GM19043 (cell line): ENCODE results near the gene RPL10A.
A peak's percentile ranks its signal among the peaks of the same experiment; 100 is the strongest.

Experiments used
- ATAC-seq: cut with Tn5 transposase; IDR thresholded peaks from one replicate; pipeline ENCODE4 v1.9.1; 2021; ENCODE audit warnings: low read depth; ENCODE audit not compliant: unreplicated experiment

RPL10A gene

GRCh38 chr6:35445691-35446090, 22.5 kb upstream of the RPL10A start:
- no peak for ATAC-seq

DNA sequence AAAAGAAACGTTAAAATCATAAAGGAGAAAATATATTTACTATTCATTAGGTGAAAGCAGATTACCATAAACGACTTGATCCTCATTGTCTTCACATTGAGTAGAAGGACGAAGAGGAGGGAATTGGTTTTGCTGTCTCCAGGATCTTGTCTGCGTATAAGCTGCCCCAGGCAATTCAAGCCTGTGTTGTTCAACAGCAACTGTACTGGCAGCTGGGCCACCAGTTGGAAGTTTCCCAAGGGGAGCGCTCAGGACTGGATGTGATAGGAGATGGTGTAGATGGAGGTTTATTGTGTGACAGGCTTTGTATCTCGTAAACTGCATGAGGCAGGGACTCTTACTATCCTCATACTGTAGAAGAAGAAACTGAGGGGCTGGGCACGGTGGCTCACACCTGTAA, 20.0 kb upstream of the RPL10A start:
- no peak for ATAC-seq

- no peak for ATAC-seq
Observed at GRCh38 chr6:35449287-35449881, 18.8 kb upstream of the RPL10A start.

- no peak for ATAC-seq
Observed at GRCh38 chr6:35451354-35452182, 16.6 kb upstream of the RPL10A start.

GRCh38 chr6:35452183-35453090, 15.8 kb upstream of the RPL10A start, which contains the start of gene FANCE:
Gene FANCE (plus strand): TSS chr6:35452338. CDS start chr6:35452546, 208 bp downstream.
- ATAC-seq, result peak; percentile 89

DNA sequence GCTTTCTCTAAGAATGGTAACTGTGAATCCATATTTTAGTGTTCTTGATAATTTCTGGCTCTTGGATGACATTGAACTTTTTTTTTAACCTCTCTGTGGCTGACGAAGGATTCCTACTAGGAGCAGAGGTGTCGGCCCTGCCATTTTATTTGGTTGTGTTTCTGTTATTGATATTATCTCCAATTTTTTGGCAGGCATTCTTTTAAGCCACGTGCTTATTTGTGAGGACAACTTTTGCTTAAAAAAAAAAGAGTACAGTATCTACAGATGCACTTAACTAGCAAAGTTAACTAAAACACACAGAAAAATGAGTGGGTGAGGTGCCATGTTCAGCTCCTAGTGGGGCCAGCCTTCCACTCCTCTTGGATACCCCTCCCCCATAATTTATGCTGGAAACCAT, 15.0 kb upstream of the RPL10A start:
- ATAC-seq, result no peak

- no peak for ATAC-seq
Observed at GRCh38 chr6:35454391-35455110, 13.7 kb upstream of the RPL10A start.

- ATAC-seq, result no peak
Observed at GRCh38 chr6:35457907-35458306, 10.3 kb upstream of the RPL10A start.

GRCh38 chr6:35461270-35461669, 6.9 kb upstream of the RPL10A start:
- ATAC-seq, result no peak

DNA sequence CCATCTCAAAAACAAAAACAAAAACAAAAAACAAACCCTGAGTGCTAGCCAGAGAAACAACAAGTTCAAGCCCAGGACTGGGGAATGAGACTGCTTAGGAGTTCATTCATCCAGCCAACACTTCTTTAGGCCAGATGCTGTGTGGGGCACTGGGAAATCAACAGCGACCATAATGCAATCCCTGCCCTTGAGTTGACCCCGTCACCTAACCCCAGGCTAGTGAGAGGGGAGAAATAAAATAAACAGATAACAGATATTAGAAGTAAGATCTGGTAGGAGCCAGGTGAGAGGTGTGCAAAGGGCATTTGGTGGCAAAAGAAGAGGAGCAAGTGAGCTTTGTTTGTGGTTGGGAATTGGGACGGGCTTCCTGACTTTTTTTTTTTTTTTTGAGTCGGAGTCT, 4.9 kb upstream of the RPL10A start:
- ATAC-seq, result no peak

- no peak for ATAC-seq
Observed at GRCh38 chr6:35465646-35466045, 2.6 kb upstream of the RPL10A start.

- ATAC-seq, result no peak
Observed at GRCh38 chr6:35468980-35469750, 964 bp downstream of the RPL10A start.

- ATAC-seq, result no peak
Observed at GRCh38 chr6:35469751-35470662, 1.8 kb downstream of the RPL10A start.

DNA sequence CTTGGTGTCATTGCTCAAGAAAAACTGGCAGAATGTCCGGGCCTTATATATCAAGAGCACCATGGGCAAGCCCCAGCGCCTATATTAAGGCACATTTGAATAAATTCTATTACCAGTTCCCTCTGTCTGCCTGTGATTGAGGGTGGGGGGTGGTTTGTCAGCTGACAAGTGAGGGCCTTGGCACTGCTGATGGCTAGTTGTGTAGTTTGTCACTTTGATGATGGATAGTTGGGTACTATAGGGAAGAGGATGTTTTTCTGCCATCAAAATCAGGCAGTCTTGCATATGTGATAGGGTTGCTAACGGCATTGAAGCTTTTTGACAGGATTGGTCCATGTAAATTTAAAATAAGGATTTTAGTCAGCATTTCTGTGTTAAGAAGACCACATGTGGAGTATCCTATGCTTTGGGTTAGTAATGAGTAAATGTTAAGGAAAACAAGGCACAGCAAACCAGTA, 2.5 kb downstream of the RPL10A start:
- ATAC-seq, result no peak

- ATAC-seq, result no peak
Observed at GRCh38 chr6:35471836-35472345, 3.7 kb downstream of the RPL10A start.

DNA sequence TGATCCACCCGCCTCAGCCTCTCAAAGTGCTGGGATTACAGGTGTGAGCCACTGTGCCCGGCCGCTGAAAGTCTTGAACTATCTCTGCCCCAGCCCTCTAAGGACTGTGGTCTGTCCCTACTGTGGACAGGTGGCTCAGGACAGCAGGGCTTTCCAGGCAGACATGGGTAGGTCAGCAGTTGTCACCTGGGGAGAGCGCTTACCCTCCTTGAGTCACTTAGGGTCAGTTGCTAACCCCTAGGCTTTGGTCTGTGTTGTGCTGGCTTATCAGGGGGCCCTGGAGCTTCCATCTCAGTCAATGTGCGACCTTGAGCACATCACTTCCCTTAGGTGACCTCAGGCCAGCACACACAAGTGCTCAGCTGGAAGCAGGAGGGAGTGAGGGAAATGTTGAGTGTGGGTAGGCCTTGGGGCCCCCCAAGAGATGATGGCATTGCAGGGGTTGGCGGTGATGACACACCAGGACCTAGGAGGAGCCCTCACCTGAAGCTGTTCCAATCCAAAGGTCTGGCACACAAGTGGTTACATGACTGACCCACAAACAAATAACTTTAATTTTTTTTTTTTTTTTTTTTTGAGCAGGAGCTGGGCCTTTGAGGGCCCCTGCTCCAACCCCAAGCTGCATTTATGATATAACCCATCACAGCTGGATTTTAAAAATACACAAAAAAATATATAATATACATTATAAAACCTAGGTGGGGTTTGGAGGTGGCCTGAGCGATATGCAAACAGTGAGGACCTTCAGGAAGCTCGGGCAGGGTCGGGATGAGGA, 5.1 kb downstream of the RPL10A start:
- no peak for ATAC-seq

GRCh38 chr6:35473850-35474130, 5.6 kb downstream of the RPL10A start:
- no peak for ATAC-seq
